Measurements from ENCODE around the gene NAGLU.

NAGLU gene

DNA sequence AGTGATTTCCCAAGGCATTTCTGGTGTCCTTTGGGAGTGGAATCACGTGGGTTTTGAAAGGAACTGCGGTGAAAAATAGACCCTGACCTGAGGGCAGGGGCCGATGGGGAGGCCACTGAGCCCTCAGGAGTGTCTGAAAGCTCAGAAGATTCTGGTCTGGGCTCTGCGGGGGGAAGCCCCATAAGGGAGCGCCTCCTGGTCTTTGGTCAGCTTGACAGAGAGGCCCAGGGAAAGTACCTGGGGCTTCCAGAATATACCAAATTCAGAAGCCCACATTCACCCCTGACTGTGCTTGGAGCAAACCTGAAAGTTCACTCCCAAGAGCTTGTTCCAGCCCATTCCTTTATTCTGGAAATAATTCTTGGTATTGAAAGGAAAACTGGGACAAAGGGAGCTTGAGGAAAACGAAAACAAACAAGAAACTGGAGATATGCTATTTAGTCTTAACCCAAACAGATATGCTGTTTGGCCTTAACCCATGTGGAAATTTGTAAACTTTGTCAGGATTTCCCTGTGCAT, 23.2 kb upstream of the NAGLU start:
- ChIA-PET POLR2A (no interaction called here), CTCF (interaction anchor here (0.9 to 1.6 kb wide), 5 partner anchors 13 to 201 kb away, joined by 3 to 4 read pairs (median 4); no protein-coding TSS in a partner anchor)
- H3K4me3 ChIP-seq (ENCODE audit: low read depth, low read length), result no peak overlapping the region
- TF ChIP-seq, protein P1, sequence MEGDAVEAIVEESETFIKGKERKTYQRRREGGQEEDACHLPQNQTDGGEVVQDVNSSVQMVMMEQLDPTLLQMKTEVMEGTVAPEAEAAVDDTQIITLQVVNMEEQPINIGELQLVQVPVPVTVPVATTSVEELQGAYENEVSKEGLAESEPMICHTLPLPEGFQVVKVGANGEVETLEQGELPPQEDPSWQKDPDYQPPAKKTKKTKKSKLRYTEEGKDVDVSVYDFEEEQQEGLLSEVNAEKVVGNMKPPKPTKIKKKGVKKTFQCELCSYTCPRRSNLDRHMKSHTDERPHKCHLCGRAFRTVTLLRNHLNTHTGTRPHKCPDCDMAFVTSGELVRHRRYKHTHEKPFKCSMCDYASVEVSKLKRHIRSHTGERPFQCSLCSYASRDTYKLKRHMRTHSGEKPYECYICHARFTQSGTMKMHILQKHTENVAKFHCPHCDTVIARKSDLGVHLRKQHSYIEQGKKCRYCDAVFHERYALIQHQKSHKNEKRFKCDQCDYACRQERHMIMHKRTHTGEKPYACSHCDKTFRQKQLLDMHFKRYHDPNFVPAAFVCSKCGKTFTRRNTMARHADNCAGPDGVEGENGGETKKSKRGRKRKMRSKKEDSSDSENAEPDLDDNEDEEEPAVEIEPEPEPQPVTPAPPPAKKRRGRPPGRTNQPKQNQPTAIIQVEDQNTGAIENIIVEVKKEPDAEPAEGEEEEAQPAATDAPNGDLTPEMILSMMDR (IDR thresholded peaks at IDR 0.05; ENCODE audit: insufficient read depth, low read length, missing control alignments), result no peak
- DNase-seq (ENCODE audit: low read depth, low spot score), result no peak

GRCh38 chr17:42513686-42514085, 22.4 kb upstream of the NAGLU start:
- ChIA-PET CTCF (interaction anchor here (0.8 to 7.7 kb wide), 8 partner anchors 14 to 203 kb away, joined by 3 to 83 read pairs (median 4); no protein-coding TSS in a partner anchor), POLR2A (interaction anchor here (1.5 to 1.7 kb wide), 2 partner anchors 94 to 202 kb away, joined by 3 to 6 read pairs; no protein-coding TSS in a partner anchor)
- no peak overlapping the region for H3K4me3 ChIP-seq (ENCODE audit: low read depth, low read length)
- no peak for DNase-seq (ENCODE audit: low read depth, low spot score)
- TF ChIP-seq, protein P1 (IDR thresholded peaks at IDR 0.05; ENCODE audit: insufficient read depth, low read length, missing control alignments), result no peak

DNA sequence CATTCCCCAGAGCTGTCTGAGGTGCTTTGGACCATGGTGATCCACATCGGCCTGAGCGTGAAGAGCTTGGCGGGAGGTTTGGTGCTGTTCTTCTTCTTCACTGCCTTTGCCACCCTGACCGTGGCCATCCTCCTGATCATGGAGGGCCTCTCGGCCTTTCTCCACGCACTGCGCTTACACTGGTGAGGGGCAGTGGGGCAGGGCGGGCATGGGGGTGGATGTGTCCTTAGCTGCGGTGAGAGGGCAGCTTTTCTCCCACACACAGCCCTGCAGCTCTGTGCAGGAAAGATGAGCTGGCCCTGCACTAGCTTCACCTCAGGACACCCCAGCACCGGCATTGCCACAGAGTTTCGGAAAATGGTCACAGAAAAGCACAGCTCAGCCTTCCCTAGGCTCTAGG, 21.8 kb upstream of the NAGLU start:
- ChIA-PET POLR2A (interaction anchor here (0.5 to 1.7 kb wide), 4 partner anchors 26 to 203 kb away, joined by 3 to 6 read pairs (median 4); partner anchors contain the start of gene STAT3), CTCF (interaction anchor here (0.8 to 7.7 kb wide), 11 partner anchors 8 to 204 kb away, joined by 3 to 83 read pairs (median 4); no protein-coding TSS in a partner anchor)
- H3K4me3 ChIP-seq (ENCODE audit: low read depth, low read length), result no peak overlapping the region
- TF ChIP-seq, protein P1 (IDR thresholded peaks at IDR 0.05; ENCODE audit: insufficient read depth, low read length, missing control alignments), result no peak
- no peak for DNase-seq (ENCODE audit: low read depth, low spot score)

DNA sequence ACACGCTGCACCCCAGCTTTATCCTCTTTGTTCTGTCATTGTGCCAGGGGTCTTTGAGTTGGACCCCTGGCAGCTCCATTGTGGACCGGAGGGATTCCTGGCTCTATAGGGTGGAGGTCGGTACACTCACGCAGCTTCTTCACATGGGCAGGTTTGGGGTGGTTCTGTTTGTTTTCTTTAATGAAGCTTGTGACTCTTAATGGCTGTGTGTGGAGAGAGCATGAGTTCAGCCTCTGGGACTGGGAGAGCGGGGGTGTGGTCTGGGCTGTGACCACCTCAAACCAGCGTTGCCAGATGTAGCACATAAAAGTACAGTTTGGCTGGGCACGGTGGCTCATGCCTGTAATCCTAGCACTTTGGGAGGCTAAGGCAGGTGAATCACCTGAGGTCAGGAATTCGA, 21.2 kb upstream of the NAGLU start:
- TF ChIP-seq, protein P1 (IDR thresholded peaks at IDR 0.05; ENCODE audit: insufficient read depth, low read length, missing control alignments), result no peak
- ChIA-PET CTCF (interaction anchor here (0.8 to 7.7 kb wide), 11 partner anchors 8 to 205 kb away, joined by 3 to 83 read pairs (median 4); no protein-coding TSS in a partner anchor), POLR2A (interaction anchor here (0.5 to 1.7 kb wide), 5 partner anchors 26 to 319 kb away, joined by 3 to 6 read pairs (median 3); partner anchors contain the start of gene STAT3)
- H3K4me3 ChIP-seq (ENCODE audit: low read depth, low read length), result no peak overlapping the region
- no peak for DNase-seq (ENCODE audit: low read depth, low spot score)

GRCh38 chr17:42517516-42517915, 18.5 kb upstream of the NAGLU start:
- ChIA-PET CTCF (interaction anchor here (0.5 to 7.7 kb wide), 46 partner anchors 9 to 449 kb away, joined by 3 to 83 read pairs (median 5); partner anchors contain the start of genes CAVIN1 and STAT3), POLR2A (interaction anchor here (0.5 to 4.9 kb wide), 5 partner anchors 10 to 236 kb away, joined by 3 to 121 read pairs (median 7); partner anchors contain the start of genes CAVIN1 and STAT3)
- TF ChIP-seq, protein P1 (IDR thresholded peaks at IDR 0.05; ENCODE audit: insufficient read depth, low read length, missing control alignments), result peak; percentile 96
- no peak overlapping the region for H3K4me3 ChIP-seq (ENCODE audit: low read depth, low read length)
- peak; percentile 76 for DNase-seq (ENCODE audit: low read depth, low spot score)
